ENCODE measurements around the gene KRABD2.
"Not testable (repeated sequence)": the region's sequence is repeated elsewhere in the genome, so short reads cannot be mapped to it uniquely, and the experiment has no call there.

KRABD2 gene

DNA sequence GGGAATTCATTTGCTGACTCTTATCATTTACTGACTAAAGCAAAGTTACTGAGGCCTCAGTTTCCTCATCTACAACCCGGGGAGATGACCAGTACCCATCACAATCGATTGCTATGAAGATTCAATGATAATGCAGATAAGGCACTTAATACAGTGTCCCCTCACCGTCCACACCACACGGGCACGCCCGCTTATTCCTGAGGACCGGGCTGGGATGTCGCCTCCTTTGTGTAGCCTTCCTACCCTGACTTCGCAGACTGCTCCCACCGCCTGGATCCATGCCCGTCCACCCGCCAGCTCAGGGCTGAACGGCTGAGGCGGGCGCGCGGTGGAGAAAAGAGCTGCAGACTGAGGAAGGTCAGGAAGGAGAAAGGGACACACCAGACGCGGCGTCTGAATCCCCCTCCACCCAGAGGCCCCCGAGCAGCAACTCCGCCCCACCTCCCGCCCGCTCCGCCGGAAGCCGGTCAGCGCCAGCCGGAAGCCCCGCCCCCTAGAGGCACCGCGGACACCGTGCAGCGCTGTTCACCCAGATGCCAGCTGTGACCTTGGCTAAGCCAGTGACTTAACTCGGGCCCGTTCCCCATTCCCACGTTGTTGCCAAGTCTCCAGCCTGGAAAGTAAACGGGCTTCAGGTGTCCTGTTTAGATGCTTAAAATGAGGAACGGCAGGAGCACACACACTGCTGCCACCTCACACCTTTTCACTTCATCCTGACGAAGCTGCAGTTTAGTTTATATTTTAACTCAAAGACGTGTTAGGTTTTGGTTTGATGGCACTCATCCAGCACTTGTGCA, at the start of gene KRABD2:
Gene KRABD2 (minus strand): TSS at position 434 of the 797 bp plus-strand sequence.
- DNase-seq (ENCODE audit: low read depth, low spot score), result peak; percentile 80

DNA sequence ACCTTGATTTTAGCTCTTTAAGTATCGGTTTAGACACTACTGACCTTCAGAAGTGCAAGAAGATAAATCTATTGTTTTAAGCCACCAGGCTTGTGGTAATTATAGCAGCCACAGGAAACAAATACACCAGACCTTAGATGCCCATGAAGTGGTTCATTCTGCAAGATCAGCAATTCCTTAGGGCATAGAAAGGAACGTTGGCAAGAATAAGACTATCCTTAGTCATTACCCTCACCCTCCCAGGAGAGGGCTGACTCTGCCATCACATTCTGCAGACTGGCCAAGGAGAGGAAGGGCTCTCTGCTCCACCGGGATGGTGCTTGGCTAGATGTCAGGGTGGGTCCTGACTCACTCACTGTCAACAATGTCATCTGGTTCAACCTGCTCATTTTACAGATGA, 45.1 kb upstream of the KRABD2 start:
- DNase-seq (ENCODE audit: low read depth, low spot score), result no peak

DNA sequence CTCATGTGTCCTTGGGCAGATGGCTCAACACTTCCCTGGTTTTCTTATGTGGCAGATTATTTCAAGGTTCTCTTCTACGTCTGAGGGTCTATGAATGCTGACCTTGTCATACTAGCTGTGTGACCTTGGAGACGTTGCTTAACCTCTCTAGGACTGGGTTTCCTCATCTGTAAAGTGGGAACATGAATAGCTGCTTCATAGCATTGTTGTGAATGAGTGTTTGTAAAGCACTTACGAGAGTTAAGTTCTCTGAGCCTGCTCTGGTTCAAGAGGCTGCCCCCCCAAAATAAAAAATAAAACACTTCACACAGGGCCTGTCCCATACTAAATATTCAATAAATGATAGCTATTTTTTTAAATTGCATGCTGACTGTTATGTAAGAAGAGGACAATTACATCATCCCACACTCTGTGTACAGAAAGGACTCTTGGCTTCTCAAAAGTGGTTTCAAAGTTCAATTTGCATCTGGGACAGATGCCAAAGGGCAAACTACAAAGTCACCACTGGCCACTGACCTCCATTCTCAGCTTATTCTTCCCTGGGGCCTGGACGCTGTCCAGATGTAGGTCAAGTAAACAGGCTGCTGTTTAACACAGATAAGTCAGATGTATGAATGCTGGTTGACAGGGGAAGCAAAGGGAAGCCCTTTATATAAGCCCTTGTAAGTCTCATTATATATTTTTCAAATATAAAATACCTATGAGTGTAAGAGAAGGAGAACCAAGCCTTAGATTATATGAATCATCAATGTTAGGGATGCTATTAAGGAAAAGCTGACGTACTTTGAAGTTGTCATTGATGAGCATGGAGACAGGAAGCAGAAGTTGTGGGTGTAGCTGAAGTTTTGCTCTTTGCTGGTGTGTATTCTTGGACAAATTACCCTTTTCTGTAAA, 43.8 kb upstream of the KRABD2 start:
- no peak for DNase-seq (ENCODE audit: low read depth, low spot score)

DNA sequence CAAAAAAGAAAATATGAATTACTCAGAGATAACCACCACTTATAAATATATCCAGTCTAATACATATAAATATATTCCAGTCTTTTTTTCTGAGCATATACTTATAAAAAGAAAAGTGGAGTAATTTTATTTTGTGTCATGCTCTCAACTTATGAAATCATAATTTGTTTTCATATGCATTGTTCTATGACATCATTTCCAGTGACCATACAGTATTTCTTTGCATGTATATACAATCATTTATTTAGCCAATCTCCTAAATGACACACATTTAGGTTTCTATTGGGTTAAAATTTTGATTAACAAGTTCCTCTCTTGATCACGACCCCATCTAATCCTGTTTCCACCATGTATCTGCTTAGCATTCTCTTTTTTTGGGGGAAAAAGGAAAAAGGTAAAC, 42.8 kb upstream of the KRABD2 start:
- DNase-seq (ENCODE audit: low read depth, low spot score), result no peak

DNA sequence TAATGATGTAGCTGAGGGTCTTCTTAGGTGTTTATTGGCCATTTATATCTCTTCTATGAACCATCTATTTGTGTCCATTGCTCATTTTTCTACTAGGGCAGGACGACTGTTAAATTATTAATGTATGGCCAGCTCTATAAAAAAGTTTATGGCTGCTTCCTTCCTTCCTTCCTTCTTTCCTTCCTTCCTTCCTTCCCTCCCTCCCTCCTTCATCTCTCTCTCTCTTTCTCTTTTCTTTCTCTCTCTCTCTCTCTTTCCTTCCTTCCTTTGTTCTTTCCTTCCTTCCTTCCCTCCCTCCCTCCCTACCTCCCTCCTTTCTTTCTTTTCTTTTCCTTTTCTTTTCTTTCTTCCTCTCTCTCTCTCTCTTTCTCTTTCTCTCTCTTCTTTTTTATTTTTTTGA, 42.0 kb upstream of the KRABD2 start:
- no peak for DNase-seq (ENCODE audit: low read depth, low spot score)

DNA sequence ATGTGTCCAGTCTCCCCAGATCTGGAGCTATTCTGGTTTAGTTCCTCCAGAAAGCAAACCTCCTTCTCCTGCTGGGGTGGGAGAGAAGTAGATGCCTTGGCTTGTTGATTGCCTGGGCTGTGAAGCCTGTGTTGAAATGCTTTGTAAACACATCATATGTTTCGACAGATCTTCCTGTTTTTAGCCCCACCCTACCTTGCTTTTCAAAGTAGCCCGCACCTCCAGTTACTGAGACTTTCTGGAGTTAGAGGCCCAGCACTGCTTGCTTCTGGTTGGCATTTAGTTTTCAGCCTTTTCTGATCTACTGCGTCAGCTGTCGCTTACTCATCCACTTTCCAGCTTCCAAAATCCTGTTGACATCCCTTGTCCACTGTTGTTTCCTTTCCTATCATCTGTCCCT, 41.3 kb upstream of the KRABD2 start:
- DNase-seq (ENCODE audit: low read depth, low spot score), result no peak

DNA sequence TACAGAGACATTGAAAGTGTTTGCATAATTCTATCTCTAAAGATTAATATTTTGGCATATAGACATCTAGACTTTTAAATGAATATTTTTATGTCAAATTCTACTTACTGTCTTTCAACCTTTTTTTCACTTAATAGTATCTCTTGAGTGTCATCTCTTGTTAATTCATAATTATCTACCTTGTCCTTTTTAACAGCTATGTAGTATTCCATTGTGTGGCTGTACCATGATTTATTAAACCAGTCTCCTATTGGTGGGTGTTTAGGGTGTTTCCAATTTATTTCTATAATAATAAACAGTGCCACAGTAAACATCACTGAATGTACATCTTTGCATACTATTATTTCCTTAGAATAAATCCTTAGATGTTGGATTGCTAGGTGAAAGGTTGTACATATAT, 37.4 kb upstream of the KRABD2 start:
- DNase-seq (ENCODE audit: low read depth, low spot score), result no peak

DNA sequence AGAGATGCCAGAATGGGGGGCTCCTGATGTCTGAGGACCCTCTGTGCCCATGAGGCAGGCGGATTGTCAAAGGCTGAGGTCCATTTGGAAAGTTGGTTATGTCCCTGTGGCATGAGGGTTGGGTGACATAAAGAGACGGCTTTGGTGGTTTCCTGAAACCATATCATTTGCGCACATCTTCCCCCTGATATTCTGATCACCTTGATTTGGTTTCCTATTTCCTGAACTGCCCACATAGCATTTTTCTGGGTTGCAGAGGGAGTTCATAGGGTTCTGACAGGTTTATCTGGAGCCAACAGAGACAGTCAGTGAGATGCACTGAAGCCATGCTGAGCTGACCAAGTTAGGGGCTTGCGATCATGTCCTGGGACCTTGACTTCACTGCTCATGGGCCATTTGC, 36.8 kb upstream of the KRABD2 start:
- DNase-seq (ENCODE audit: low read depth, low spot score), result no peak

DNA sequence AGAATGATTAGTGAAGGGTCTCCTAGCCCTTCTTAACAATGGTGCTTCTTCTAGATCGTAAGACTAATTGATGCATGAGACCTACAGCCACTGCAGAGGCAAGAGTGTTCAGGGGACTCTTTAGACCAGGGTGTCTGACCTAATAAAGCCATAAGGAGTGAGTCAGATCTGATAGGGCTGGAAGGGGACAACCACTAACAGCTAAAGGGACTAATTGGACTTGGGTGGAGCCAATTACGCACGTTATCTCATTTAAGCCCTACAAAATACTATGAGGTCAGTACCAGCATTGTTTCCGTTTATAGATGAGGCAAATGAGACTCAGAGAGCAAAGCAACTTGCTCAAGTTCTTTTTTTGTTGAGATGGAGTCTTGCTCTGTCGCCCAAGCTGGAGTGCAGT, 35.6 kb upstream of the KRABD2 start:
- no peak for DNase-seq (ENCODE audit: low read depth, low spot score)

DNA sequence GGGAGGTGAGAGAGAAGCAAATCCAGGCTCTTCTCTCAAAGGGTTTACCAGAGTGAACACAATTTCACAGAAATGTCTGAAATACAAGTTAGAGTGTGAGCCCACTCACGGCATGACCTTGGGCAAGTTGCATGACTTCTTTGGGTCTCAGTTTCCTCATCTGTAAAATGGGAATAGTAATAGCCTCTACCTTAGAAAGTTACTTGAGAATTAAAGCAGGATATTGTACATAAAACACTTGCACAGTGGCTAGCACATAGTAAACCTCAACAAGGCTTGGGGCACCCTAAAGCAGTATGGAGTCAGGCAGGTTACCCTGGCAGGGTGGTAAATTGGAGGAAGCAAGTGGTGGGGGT, 34.4 kb upstream of the KRABD2 start:
- DNase-seq (ENCODE audit: low read depth, low spot score), result no peak

DNA sequence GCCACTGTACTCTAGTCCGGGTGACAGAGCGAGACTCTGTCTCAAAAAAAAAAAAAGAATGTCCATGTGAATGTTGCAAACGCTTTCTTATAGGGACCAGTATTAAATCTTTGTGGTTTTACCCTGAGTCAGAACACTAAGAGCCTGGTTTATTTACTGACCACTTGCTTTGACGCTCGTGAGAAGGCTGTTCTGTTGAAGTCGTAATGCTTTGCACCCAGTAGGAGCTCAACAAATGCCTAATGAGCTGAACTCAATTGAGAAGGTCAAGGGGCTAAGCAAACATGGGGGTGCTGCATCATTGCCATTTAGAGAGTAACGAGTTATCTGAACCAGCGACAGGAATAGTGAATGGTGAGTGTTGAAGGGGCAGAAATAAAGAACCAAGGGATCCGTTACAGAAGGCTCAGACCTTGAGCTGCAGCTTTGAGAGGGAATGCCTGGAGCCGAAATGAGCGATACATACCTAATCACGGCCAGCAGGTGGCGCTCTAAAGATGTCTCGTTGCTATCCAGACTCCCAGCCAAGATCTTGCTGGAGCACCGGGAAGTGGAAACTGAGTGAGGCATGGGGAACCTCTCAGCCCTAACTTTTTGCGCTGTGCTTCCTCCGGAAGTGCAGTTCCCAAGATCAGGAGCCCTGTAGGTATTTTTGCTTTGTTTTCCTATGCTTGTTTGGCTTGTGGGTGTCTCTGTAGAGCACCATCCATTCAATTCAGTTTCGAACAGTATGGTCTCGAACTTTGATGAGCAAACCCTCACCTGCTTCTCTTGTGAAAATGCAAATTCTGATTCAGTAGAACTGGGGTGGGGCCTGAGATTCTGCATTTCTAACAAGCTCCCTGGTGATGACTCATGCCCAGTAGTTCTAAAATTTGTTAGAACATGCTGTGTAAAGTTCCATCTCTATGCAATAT, 33.7 kb upstream of the KRABD2 start:
- DNase-seq (ENCODE audit: low read depth, low spot score), result peak; percentile 62

DNA sequence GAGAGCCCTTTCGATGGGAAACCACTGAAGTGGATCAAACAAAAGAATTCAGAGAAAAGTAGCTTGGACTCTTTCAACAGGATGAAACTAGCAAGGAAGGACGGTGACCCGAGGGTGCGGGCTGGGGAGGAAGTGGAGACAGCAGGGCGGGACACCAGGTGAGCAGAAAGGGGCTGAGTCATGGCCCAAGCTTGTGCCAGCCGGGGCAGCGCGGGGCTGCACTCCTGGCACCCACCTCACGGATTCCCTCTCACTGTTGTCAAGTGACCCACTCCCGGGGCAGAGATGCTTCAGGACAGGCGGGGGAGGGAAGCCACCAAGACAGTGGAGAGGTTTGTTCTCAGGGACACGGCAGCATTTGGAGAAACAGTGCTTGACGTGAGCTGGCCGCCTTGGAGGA, 31.9 kb upstream of the KRABD2 start:
- no peak for DNase-seq (ENCODE audit: low read depth, low spot score)

DNA sequence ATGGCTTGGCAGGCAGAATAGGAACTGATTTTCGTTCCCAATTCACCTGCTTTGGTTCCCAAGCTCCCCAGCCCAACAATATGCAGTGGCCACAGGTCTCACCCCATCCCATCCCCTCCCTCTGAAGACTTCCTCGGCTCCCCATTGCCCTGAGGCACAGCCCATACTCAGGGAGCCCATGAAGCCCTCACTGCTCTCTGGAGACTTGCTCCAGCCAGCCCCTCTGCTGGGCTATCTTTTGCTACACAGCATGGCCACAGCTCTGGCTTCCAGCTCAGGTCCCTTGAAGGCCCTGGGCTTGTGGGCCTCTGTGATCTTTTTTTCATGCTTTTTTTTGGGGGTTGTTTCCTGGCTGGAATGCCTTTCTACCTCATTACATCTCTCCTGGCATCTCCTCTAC, 29.7 kb upstream of the KRABD2 start:
- DNase-seq (ENCODE audit: low read depth, low spot score), result no peak

DNA sequence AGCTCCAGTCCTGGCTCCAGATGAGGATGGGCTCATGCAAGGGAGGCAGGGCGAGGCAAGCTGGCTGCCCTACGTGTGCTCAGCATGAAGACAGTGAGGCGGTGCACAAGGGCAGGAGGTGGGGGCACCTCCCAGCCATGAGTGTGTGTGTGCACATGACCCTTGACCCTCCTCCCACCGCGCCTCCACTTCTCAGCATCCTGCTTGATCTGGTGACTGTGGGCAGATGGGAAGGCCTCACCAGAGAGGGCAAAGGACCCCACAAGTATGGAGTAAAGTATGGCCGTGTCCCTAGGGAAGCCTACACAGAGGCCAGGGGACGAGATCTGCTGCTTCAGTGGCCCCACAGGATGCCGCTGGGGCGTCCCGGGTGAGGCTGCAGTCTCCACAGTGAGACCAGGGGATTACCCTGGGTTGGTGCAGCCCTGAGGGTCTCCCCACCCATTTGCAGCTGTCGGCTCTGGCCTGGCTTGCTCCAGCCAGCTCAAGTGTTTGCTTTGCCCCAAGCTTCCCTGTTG, 29.1 kb upstream of the KRABD2 start:
- no peak for DNase-seq (ENCODE audit: low read depth, low spot score)

DNA sequence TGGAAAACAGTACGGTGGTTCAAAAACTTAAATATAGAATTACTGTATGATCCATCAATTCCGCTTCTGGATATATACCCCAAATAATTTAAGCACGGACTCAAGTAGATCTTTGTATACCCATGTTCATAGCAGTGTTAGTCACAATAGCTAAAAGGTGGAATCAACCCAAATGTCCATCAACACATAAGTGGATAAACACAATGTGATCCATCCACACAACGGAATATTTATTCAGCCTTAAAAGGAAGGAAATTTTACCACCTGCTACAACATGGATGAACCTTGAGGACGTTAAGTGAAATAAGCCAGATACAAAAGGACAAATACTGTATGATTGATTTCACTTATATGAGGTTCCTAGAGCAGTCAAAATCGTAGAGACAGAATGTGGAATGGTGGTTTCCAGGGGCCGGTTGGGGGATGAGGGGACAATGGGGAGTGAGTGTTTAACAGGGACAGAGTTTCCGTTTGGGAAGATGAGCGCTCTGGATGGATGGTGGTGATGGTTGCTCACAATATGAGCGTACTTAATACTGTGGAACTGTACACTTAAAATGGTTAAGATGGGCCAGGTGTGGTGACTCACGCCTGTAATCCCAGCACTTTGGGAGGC, 26.5 kb upstream of the KRABD2 start:
- DNase-seq (ENCODE audit: low read depth, low spot score), result no peak

DNA sequence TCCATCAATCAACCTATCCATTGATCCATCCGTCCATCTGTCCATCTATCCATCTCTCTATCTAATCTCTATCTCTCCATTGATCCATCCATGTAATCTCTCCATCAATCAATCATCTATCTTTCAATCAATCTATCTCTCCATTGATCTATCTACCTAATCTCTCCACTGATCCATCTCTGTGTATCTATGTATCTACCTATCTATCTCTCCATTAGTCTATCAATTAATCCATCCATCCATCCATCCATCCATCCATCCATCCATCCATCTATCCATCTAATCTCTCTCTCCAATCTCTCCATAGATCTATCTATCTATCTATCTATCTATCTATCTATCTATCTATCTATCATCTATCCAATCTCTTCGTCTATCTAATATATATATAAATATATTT, 24.6 kb upstream of the KRABD2 start:
- DNase-seq (ENCODE audit: low read depth, low spot score), result no peak

DNA sequence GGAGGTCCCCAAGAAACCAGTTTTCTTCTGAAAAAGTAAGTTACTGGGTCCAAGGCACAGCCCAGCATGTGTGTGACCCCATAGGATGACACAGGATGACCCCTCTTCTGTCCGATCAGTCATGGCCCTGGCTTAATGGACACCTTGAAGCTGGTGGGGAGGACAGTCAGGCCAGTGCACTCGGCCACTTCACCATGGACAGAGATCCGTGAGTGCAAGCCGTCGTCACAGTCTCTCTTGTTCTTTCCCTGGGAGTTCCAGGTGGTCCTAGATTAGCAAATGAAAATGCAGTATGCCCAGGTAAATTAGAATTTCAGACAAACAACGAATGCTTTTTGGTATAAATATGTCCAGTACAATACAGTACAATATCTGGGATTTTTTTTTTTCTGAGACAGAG, 22.5 kb upstream of the KRABD2 start:
- no peak for DNase-seq (ENCODE audit: low read depth, low spot score)

DNA sequence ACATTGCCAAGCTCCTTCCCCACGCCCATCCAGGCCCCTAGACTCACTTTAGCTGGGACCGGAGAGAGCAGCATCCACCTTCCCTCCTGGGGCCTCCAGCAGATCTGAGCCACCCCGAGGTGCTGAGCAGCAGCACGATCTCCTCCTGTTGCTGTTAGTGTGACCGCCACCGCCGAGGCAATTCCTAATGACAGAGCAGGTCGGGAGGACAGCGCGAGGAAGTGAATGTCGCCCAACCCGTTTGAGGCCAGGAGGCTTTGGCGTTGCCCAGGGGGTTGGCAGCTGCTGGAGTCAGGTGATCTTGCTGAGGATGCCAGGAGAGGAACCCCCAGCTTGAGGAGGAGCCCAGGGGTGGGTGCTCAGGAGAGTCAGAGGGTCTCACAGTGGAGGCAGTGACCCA, 21.1 kb upstream of the KRABD2 start, which contains the start of gene RNF222:
Gene RNF222 (minus strand): TSS at position 192 of the 400 bp plus-strand sequence. CDS start 4,366 bp downstream, outside the sequence.
- DNase-seq (ENCODE audit: low read depth, low spot score), result no peak

DNA sequence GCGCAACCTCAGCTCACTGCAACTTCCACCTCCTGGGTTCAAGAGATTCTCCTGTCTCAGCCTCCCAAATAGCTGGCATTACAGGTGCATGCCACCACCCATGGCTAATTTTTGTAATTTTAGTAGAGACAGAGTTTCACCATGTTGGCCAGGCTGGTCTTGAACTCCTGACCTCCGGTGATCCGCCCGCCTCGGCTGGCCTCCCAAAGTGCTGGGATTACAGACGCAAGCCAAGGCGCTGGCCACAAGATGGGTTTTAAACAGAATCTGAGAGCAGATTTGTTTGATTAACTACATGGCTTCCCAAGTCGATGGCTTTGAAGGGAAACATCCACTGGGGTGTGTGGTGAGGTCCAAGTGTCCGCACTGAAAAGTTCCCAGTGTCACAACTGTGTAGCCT, 18.0 kb upstream of the KRABD2 start:
- not testable (repeated sequence) for DNase-seq (ENCODE audit: low read depth, low spot score)

DNA sequence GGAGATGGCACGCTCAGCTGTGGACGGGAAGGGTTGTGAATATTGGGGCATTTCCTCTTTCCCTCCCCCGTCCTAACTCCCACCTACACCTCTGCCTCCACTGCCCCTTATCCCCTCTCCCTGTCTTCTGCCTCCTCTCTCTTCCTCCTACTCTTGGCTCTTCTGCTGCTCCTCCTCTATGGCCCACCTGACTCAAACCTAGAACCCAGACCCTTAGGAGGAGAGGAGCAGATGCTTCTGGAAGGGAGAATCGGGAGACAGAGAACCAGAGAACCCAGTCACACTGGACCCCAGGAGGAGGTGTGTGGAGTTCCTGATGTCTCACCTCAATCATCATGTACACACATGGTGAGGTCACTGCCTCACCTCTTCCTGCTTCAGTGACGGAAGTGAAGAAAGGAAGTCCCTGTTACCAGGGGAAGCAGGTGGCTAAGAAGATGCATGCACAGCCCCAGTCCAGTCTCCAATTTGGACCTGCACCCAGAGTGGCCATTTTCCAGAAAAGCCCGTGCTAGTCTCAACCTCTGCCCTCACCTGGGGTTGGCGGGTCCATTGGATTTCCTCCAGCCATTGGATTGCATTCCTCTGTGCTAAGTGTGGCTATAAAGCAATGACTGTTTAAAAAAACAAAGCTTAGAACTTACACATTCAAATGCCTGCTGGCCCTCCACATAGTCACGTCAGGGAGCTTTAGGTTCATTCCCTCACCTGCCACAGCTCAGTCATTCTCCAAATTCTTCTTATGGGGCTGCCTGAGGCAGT, 17.1 kb upstream of the KRABD2 start:
- DNase-seq (ENCODE audit: low read depth, low spot score), result no peak
